ENCODE data around the gene ANKRD6.
A peak's percentile ranks its signal among the peaks of the same experiment; 100 is the strongest.

The ANKRD6 gene

GRCh38 chr6:89503641-89504040 is 70.7 kb downstream of the ANKRD6 start:
- no peak for DNase-seq (ENCODE audit: low read depth)
- TF ChIP-seq CTCF (conservative IDR thresholded peaks at IDR 0.05; ENCODE audit: low read depth, low read length) = no peak
- H3K4me3 ChIP-seq (ENCODE audit: low read length) = no peak overlapping the region

- H3K4me3 ChIP-seq (ENCODE audit: low read length) = no peak overlapping the region
- no peak for DNase-seq (ENCODE audit: low read depth)
- TF ChIP-seq CTCF (conservative IDR thresholded peaks at IDR 0.05; ENCODE audit: low read depth, low read length) = no peak
Measured at GRCh38 chr6:89505847-89506246, 72.9 kb downstream of the ANKRD6 start.

- TF ChIP-seq CTCF (conservative IDR thresholded peaks at IDR 0.05; ENCODE audit: low read depth, low read length) = no peak
- DNase-seq (ENCODE audit: low read depth) = no peak
- no peak overlapping the region for H3K4me3 ChIP-seq (ENCODE audit: low read length)
Measured at GRCh38 chr6:89506716-89507617, 74.0 kb downstream of the ANKRD6 start.

- DNase-seq (ENCODE audit: low read depth) = no peak
- H3K4me3 ChIP-seq (ENCODE audit: low read length) = no peak overlapping the region
- TF ChIP-seq CTCF (conservative IDR thresholded peaks at IDR 0.05; ENCODE audit: low read depth, low read length) = no peak
Measured at GRCh38 chr6:89508755-89509563, 76.0 kb downstream of the ANKRD6 start.

GRCh38 chr6:89509777-89510281 is 76.9 kb downstream of the ANKRD6 start:
- no peak for TF ChIP-seq CTCF (conservative IDR thresholded peaks at IDR 0.05; ENCODE audit: low read depth, low read length)
- H3K4me3 ChIP-seq (ENCODE audit: low read length) = no peak overlapping the region
- peak; percentile 36 for DNase-seq (ENCODE audit: low read depth)

GRCh38 chr6:89510393-89510792 is 77.4 kb downstream of the ANKRD6 start:
- no peak for TF ChIP-seq CTCF (conservative IDR thresholded peaks at IDR 0.05; ENCODE audit: low read depth, low read length)
- H3K4me3 ChIP-seq (ENCODE audit: low read length) = no peak overlapping the region
- no peak for DNase-seq (ENCODE audit: low read depth)

Measured in retinal pigment epithelial cell (primary cell).